RWPE1 (cell line): ENCODE results near the gene HS1BP3.

Source experiments
- CTCF ChIA-PET: fragments of 350-600 bp; sonication (Branson Sonifier 250); formaldehyde crosslinking; extraction: SDS; loops from one replicate; lab custom pipeline; 2021; lab: Yijun Ruan, JAX
- POLR2A ChIA-PET: fragments of 400-600 bp; formaldehyde crosslinking; extraction: SDS; loops from one replicate; lab custom pipeline; 2020; ENCODE audit warnings: antibody characterized with exemption; ENCODE audit not compliant: low non-redundant PET; lab: Yijun Ruan, JAX
- DNase-seq: peaks from one replicate; pipeline ENCODE4 v3.0.0; 2012; ENCODE audit warnings: low spot score
- H3K27ac ChIP-seq: fragments of 450-650 bp; 2 replicates; pipeline ENCODE4 v1.5.1; 2017
- TF ChIP-seq, protein P1 (sequence below): fragments of 450-650 bp; conservative IDR thresholded peaks from 2 replicates; pipeline ENCODE4 v1.5.1; 2017; ENCODE audit warnings: low read depth, mild to moderate bottlenecking

Gene HS1BP3

DNA sequence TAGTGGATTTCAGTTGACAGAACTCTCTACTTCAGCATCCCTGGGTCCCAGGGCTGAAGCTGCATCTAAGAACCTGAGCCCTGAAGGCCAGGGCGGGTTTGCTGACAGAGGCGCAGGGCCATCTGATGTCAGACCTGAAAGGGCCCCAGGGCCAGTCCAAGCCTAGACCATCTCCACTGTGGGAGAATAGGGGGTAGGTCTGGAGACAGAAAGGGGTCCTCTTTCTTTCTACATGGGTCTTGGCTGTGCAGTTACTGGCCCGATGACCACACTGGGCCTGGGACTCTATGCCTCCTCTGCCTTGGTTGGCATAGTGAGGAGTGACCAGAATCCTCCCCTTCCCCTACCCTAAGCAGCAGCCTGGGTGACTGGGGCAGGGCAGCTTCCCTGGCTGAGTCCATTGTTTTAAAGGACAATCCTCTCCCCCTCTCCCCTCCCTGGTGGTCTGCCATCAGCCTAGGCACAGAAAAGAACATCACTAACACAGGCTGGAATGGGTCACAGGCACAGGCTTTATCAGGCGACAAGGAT lies 34.5 kb downstream of the HS1BP3 start:
- TF ChIP-seq, protein P1, sequence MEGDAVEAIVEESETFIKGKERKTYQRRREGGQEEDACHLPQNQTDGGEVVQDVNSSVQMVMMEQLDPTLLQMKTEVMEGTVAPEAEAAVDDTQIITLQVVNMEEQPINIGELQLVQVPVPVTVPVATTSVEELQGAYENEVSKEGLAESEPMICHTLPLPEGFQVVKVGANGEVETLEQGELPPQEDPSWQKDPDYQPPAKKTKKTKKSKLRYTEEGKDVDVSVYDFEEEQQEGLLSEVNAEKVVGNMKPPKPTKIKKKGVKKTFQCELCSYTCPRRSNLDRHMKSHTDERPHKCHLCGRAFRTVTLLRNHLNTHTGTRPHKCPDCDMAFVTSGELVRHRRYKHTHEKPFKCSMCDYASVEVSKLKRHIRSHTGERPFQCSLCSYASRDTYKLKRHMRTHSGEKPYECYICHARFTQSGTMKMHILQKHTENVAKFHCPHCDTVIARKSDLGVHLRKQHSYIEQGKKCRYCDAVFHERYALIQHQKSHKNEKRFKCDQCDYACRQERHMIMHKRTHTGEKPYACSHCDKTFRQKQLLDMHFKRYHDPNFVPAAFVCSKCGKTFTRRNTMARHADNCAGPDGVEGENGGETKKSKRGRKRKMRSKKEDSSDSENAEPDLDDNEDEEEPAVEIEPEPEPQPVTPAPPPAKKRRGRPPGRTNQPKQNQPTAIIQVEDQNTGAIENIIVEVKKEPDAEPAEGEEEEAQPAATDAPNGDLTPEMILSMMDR, result no peak
- POLR2A ChIA-PET, result interaction anchor here (2.2 kb wide), 1 partner anchor 170 kb away, joined by 5 read pairs; the partner anchor contains the start of gene RHOB
- CTCF ChIA-PET, result no interaction called here

GRCh38 chr2:20615466-20616241 lies 35.2 kb downstream of the HS1BP3 start:
- ChIA-PET POLR2A (interaction anchor here (2.2 kb wide), 1 partner anchor 169 kb away, joined by 5 read pairs; the partner anchor contains the start of gene RHOB), CTCF (interaction anchor here (0.6 to 1.1 kb wide), 3 partner anchors 10 to 348 kb away, joined by 3 to 8 read pairs (median 4); no protein-coding TSS in a partner anchor)
- H3K27ac ChIP-seq, result no peak overlapping the region
- no peak for DNase-seq
- TF ChIP-seq, protein P1, result no peak

More for the DNA sequence above, 34.5 kb downstream of the HS1BP3 start:
- DNase-seq, result no peak
- H3K27ac ChIP-seq, result peak overlapping the region; percentile 75; the same call in 1 of the 2 replicates

DNA sequence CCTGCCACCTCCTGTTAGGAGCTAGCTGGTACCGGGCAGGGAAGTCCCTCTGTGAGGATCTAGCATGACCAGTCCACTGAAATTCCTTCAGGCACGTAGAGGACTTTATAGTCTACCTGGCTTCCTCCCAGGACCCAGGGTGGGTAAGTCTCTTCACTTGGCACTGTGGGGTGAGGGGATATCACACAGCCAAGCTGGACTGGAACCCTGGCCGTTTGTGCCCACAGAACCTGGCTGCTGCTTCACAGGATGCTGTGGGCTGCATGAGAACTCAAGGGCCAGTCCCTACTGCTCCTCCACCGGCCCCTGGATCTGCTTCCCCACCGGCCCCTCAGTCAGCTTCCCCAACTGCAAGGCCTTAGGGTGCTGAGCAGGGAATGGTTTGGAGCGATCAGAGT lies 35.8 kb downstream of the HS1BP3 start:
- no peak for DNase-seq
- TF ChIP-seq, protein P1, result no peak
- ChIA-PET CTCF (interaction anchor here (0.6 to 1.1 kb wide), 3 partner anchors 9 to 348 kb away, joined by 3 to 8 read pairs (median 4); no protein-coding TSS in a partner anchor), POLR2A (no interaction called here)
- no peak overlapping the region; the same call in 1 of the 2 replicates for H3K27ac ChIP-seq

- DNase-seq, result no peak
- peak overlapping the region; percentile 6; the same call in 1 of the 2 replicates for H3K27ac ChIP-seq
- TF ChIP-seq, protein P1, result no peak
- CTCF ChIA-PET, result interaction anchor here (0.6 to 1.2 kb wide), 4 partner anchors 9 to 218 kb away, joined by 3 to 10 read pairs (median 4); no protein-coding TSS in a partner anchor
- POLR2A ChIA-PET, result no interaction called here
Measured at GRCh38 chr2:20614201-20615067, 36.5 kb downstream of the HS1BP3 start.

- ChIA-PET POLR2A (no interaction called here), CTCF (interaction anchor here (0.6 to 1.2 kb wide), 3 partner anchors 8 to 271 kb away, joined by 3 to 10 read pairs (median 3); no protein-coding TSS in a partner anchor)
- TF ChIP-seq, protein P1, result no peak
- 0 out of 2 replicates have a peak overlapping the region, but pooled peaks have one; percentile 6 for H3K27ac ChIP-seq
- DNase-seq, result no peak
Measured at GRCh38 chr2:20612925-20613916, 37.7 kb downstream of the HS1BP3 start.
